H9 (cell line): ENCODE results near the gene PPOX. TPM values are rescaled to one million over a fixed set of nuclear protein-coding genes. Genes with fewer than 3 reads are reported as not detected.

Experiments
- DNase-seq: peaks from one replicate; pipeline ENCODE4 v3.0.0-alpha.2; 2017
- H2AFZ ChIP-seq: one replicate; pipeline ENCODE4 v1.6.1; 2013; ENCODE audit warnings: mild to moderate bottlenecking, low read length, control low read depth, moderate library complexity
- H2AK5ac ChIP-seq: 2 replicates; pipeline ENCODE4 v1.6.1; 2013; ENCODE audit warnings: low read length, control low read depth, mixed read lengths; ENCODE audit not compliant: insufficient read length
- H2BK120ac ChIP-seq: one replicate; pipeline ENCODE4 v1.6.1; 2013; ENCODE audit warnings: low read depth, mild to moderate bottlenecking, low read length, control low read depth, inconsistent platforms; ENCODE audit not compliant: poor library complexity, severe bottlenecking
- H2BK12ac ChIP-seq: 2 replicates; pipeline ENCODE4 v1.6.1; 2013; ENCODE audit warnings: low read length, control low read depth, mixed read lengths, low read depth; ENCODE audit not compliant: insufficient read length
- H2BK15ac ChIP-seq: 2 replicates; pipeline ENCODE4 v1.6.1; 2013; ENCODE audit warnings: low read depth, low read length, control low read depth
- H2BK20ac ChIP-seq: one replicate; pipeline ENCODE4 v1.6.1; 2013; ENCODE audit warnings: low read depth, mild to moderate bottlenecking, low read length, control low read depth, inconsistent platforms; ENCODE audit not compliant: poor library complexity, severe bottlenecking
- H2BK5ac ChIP-seq: 2 replicates; pipeline ENCODE4 v1.6.1; 2013; ENCODE audit warnings: low read length, control low read depth, mixed read lengths; ENCODE audit not compliant: insufficient read length
- H3K14ac ChIP-seq: 2 replicates; pipeline ENCODE4 v1.6.1; 2013; ENCODE audit warnings: low read length, control low read depth; ENCODE audit not compliant: insufficient read depth
- H3K18ac ChIP-seq: 2 replicates; pipeline ENCODE4 v1.6.1; 2013; ENCODE audit warnings: low read depth, mild to moderate bottlenecking, mixed read lengths, low read length, control low read depth; ENCODE audit not compliant: insufficient read length
- H3K23ac ChIP-seq: 2 replicates; pipeline ENCODE4 v1.6.1; 2013; ENCODE audit warnings: low read length, control low read depth, mixed read lengths, low read depth; ENCODE audit not compliant: insufficient read length
- H3K23me2 ChIP-seq: 2 replicates; pipeline ENCODE4 v1.6.1; 2013; ENCODE audit warnings: low read depth, mild to moderate bottlenecking, mixed read lengths, low read length, control low read depth; ENCODE audit not compliant: insufficient read length, poor library complexity, severe bottlenecking
- H3K27ac ChIP-seq: 2 replicates; pipeline ENCODE4 v1.5.1; 2013; ENCODE audit warnings: low read length, control low read depth, mixed read lengths, low read depth; ENCODE audit not compliant: insufficient read length
- H3K27me3 ChIP-seq: 2 replicates; pipeline ENCODE4 v1.6.1; 2013; ENCODE audit warnings: low read length, control low read depth, inconsistent platforms; ENCODE audit not compliant: insufficient read depth
- H3K4ac ChIP-seq: 2 replicates; pipeline ENCODE4 v1.6.1; 2013; ENCODE audit warnings: low read depth, mild to moderate bottlenecking, control low read depth, inconsistent platforms, low read length, moderate library complexity
- H3K4me1 ChIP-seq: 2 replicates; pipeline ENCODE4 v1.6.1; 2013; ENCODE audit warnings: low read length, control low read depth, inconsistent platforms; ENCODE audit not compliant: insufficient read depth
- H3K4me2 ChIP-seq: 2 replicates; pipeline ENCODE4 v1.6.1; 2013; ENCODE audit warnings: low read length, control low read depth, mixed read lengths; ENCODE audit not compliant: insufficient read length, insufficient read depth
- H3K56ac ChIP-seq: 2 replicates; pipeline ENCODE4 v1.6.1; 2013; ENCODE audit warnings: low read depth, mild to moderate bottlenecking, mixed read lengths, low read length, control low read depth; ENCODE audit not compliant: insufficient read length
- H3K79me1 ChIP-seq: 2 replicates; pipeline ENCODE4 v1.6.1; 2013; ENCODE audit warnings: low read depth, mild to moderate bottlenecking, moderate library complexity, low read length, control low read depth, inconsistent platforms; ENCODE audit not compliant: insufficient read depth, poor library complexity, severe bottlenecking
- H3K79me2 ChIP-seq: 2 replicates; pipeline ENCODE4 v1.6.1; 2013; ENCODE audit warnings: low read length, control low read depth, inconsistent platforms; ENCODE audit not compliant: insufficient read depth
- H3K9ac ChIP-seq: 2 replicates; pipeline ENCODE4 v1.6.1; 2013; ENCODE audit warnings: low read length, control low read depth, mixed read lengths; ENCODE audit not compliant: insufficient read length; ENCODE audit errors: extremely low read depth
- H3K9me3 ChIP-seq: one replicate; pipeline ENCODE4 v1.6.1; 2013; ENCODE audit warnings: low read depth, low read length, inconsistent platforms; ENCODE audit not compliant: control insufficient read depth
- H3T11ph ChIP-seq: one replicate; pipeline ENCODE4 v1.6.1; 2013; ENCODE audit warnings: mild to moderate bottlenecking, low read length, control low read depth, inconsistent platforms
- H4K20me1 ChIP-seq: one replicate; pipeline ENCODE4 v1.6.1; 2013; ENCODE audit not compliant: control insufficient read depth, insufficient read length, insufficient read depth
- H4K5ac ChIP-seq: 2 replicates; pipeline ENCODE4 v1.6.1; 2013; ENCODE audit warnings: low read depth, mild to moderate bottlenecking, mixed read lengths, low read length, control low read depth; ENCODE audit not compliant: insufficient read length
- H4K8ac ChIP-seq: replicated peaks from 2 replicates; pipeline ENCODE4 v1.6.1; 2013; ENCODE audit warnings: low read length, control low read depth, mixed read lengths, low read depth; ENCODE audit not compliant: insufficient read length
- H4K91ac ChIP-seq: 2 replicates; pipeline ENCODE4 v1.6.1; 2013; ENCODE audit warnings: low read depth, mild to moderate bottlenecking, moderate library complexity, mixed read lengths, low read length, control low read depth; ENCODE audit not compliant: insufficient read length
- H3K27ac Mint-ChIP-seq, 3 experiments: 2 replicates in 2 of 3; 3 replicates in 1 of 3; pipeline ENCODE4 v1.8.0; 2020 to 2021; ENCODE audit warnings: mixed read lengths in 3 of 3, mild to moderate bottlenecking in 1 of 3, moderate library complexity in 1 of 3
- H3K27me3 Mint-ChIP-seq: 2 replicates; pipeline ENCODE4 v1.8.0; 2021; ENCODE audit warnings: low read depth, mild to moderate bottlenecking, moderate library complexity, mixed read lengths
- H3K36me3 Mint-ChIP-seq, 3 experiments: 2 replicates in 2 of 3; 3 replicates in 1 of 3; pipeline ENCODE4 v1.8.0; 2020 to 2021; ENCODE audit warnings: low read depth in 3 of 3, mixed read lengths in 3 of 3; ENCODE audit not compliant: insufficient read depth in 1 of 3
- H3K4me1 Mint-ChIP-seq, 2 experiments: 2 replicates each; pipeline ENCODE4 v1.8.0; 2020; ENCODE audit warnings: mixed read lengths in 2 of 2
- H3K4me3 Mint-ChIP-seq, 2 experiments: 2 replicates in 1 of 2; 3 replicates in 1 of 2; pipeline ENCODE4 v1.8.0; 2020 to 2021; ENCODE audit warnings: mild to moderate bottlenecking in 2 of 2, mixed read lengths in 2 of 2, moderate library complexity in 1 of 2
- H3K9me3 Mint-ChIP-seq, 2 experiments: 2 replicates in 1 of 2; 3 replicates in 1 of 2; pipeline ENCODE4 v1.8.0; 2020; ENCODE audit warnings: mild to moderate bottlenecking in 2 of 2, mixed read lengths in 2 of 2, moderate library complexity in 1 of 2
- CTCF ChIP-seq: fragments of 200-600 bp; sonication (generic); conservative IDR thresholded peaks from 3 replicates; pipeline ENCODE4 v1.8.0; 2021; ENCODE audit warnings: antibody characterized with exemption, mild to moderate bottlenecking
- WGBS: extraction: QIAGEN DNeasy Blood & Tissue Kit; methylation state at CpG from one replicate; pipeline ENCODE4 v1.1.7; 2013; ENCODE audit warnings: missing lambda C conversion rate, low lambda C conversion rate, mixed read lengths; ENCODE audit not compliant: insufficient read length; ENCODE audit errors: extremely low coverage; 5-methylcytosine and 5-hydroxymethylcytosine counted together
- total RNA-seq: library from RNA; stranded (reverse); gene quantifications from 2 replicates; pipeline ENCODE4 v1.2.1, GENCODE V29; 2021

PPOX gene
- total RNA-seq, 1 experiment from 2014 or later: 39.8 TPM

- Mint-ChIP-seq H3K9me3 (no peaks in the 10 kb centered on the region), H3K27ac (peak overlapping the region; percentile 32 to 87 (median 46); a peak in 5 of 7 replicates), H3K4me3 (no peak overlapping the region), H3K36me3 (peaks cover 35 to 80% (median 76%) of the 10 kb centered on the region in 3 experiments), H3K27me3 (no peaks in the 10 kb centered on the region), H3K4me1 (peaks cover 4 to 12% of the 10 kb centered on the region in 2 experiments)
- H3K4me2 ChIP-seq: no peak overlapping the region
- no peak overlapping the region for H3K9ac ChIP-seq
- H2BK120ac ChIP-seq: no peak overlapping the region
- H3T11ph ChIP-seq: no peak overlapping the region
- no peaks in the 10 kb centered on the region for H3K79me1 ChIP-seq
- H2AK5ac ChIP-seq: no peak overlapping the region
- no peak overlapping the region for H3K27ac ChIP-seq
- WGBS: no CpG with 5 or more reads among the region's 11 CpGs
- H4K91ac ChIP-seq: no peak overlapping the region
- H4K20me1 ChIP-seq: no peaks in the 10 kb centered on the region
- no peak overlapping the region for H3K56ac ChIP-seq
- H3K27me3 ChIP-seq: no peaks in the 10 kb centered on the region
- H3K4me1 ChIP-seq: peaks cover 2% of the 10 kb centered on the region; the same call in 1 of the 2 replicates
- peak; percentile 91 for DNase-seq
- H3K18ac ChIP-seq: no peak overlapping the region
- no peak overlapping the region for H2BK5ac ChIP-seq
- no peak overlapping the region for H4K5ac ChIP-seq
- no peaks in the 10 kb centered on the region for H3K23me2 ChIP-seq
- H2BK15ac ChIP-seq: no peak overlapping the region
- peak; percentile 94 for TF ChIP-seq CTCF
- H2AFZ ChIP-seq: no peak overlapping the region
- no peak overlapping the region for H2BK20ac ChIP-seq
- no peaks in the 10 kb centered on the region for H3K79me2 ChIP-seq
- H3K23ac ChIP-seq: no peak overlapping the region
- no peak overlapping the region for H3K14ac ChIP-seq
- no peak overlapping the region for H2BK12ac ChIP-seq
- no peaks in the 10 kb centered on the region for H3K9me3 ChIP-seq
- H4K8ac ChIP-seq: no peak overlapping the region
- H3K4ac ChIP-seq: no peak overlapping the region
These were observed 43.7 kb downstream of the PPOX start for GRCh38 chr1:161209790-161210409.
